Ovary (tissue), 3 donors: ENCODE results near the gene CXADR.

Experiments
- CTCF ChIP-seq, 3 donors: fragments of 450-650 bp in 2 of 3; fragments of 200-600 bp in 1 of 3; IDR thresholded peaks; one replicate each; pipeline versions ENCODE4 v1.5.1 to v1.8.0; 2016 to 2022; ENCODE audit warnings: antibody characterized with exemption in 3 of 3, mild to moderate bottlenecking in 1 of 3
- EP300 ChIP-seq: sonication (generic); formaldehyde crosslinking; IDR thresholded peaks from one replicate; pipeline ENCODE4 v1.6.1; 2017; ENCODE audit warnings: antibody characterized with exemption
- donor health status: DM: no; HTN: no; CAD: no.

DNA sequence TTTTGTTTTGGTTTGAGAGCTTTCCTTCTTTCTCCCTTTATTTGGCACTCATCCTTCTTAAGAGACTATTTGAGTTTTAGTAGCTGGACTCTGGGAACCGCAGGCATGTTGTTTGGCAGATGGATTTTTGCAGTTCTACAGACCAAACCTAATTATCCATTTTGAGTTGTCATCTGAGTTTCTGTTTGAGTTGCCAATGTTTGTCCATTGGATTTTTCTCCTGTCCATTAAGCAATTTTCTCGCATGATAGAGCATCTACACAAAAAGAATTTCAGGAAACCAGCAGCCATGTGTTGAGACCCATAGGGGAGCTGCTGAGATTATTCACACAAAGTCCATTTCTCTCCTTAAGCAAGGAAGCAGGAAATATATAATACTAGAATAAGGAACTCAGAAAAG lies 17.2 kb upstream of the CXADR start:
- no peak for TF ChIP-seq CTCF (IDR thresholded peaks at IDR 0.05)
- TF ChIP-seq EP300, result no peak
